Measurements from ENCODE around the gene LGR4.

Gene LGR4

GRCh38 chr11:27520226-27520625 lies 47.6 kb upstream of the LGR4 start (continued):
- TF ChIP-seq ZNF704 (tag by site-specific recombination; IDR thresholded peaks at IDR 0.05) (no peak), ZNF768 (tag by site-specific recombination; IDR thresholded peaks at IDR 0.05) (no peak)

GRCh38 chr11:27518518-27518917 lies 45.9 kb upstream of the LGR4 start:
- H3K4me3 ChIP-seq (ENCODE audit: low read depth, low read length): no peak overlapping the region
- no peaks in the 10 kb centered on the region for H3K9me3 ChIP-seq (ENCODE audit: control insufficient read depth, insufficient read depth, low read depth, low read length)
- no peak overlapping the region for H3K27ac ChIP-seq (ENCODE audit: extremely low read depth, low read depth, low read length)
- TF ChIP-seq FEZF1 (tag by site-specific recombination; IDR thresholded peaks at IDR 0.05) (no peak), ZNF133 (tag by site-specific recombination; IDR thresholded peaks at IDR 0.05) (no peak), TRIM28 (IDR thresholded peaks at IDR 0.05; ENCODE audit: borderline replicate concordance, low read length) (no peak), ZNF274 (IDR thresholded peaks at IDR 0.05; ENCODE audit: low read length) (no peak), ZNF274 (tag by site-specific recombination; IDR thresholded peaks at IDR 0.05; ENCODE audit: borderline replicate concordance) (no peak), ZFP37 (tag by site-specific recombination; IDR thresholded peaks at IDR 0.05) (no peak), PRDM4 (tag by site-specific recombination; IDR thresholded peaks at IDR 0.05) (no peak), GLI2 (tag by site-specific recombination; IDR thresholded peaks at IDR 0.05; ENCODE audit: borderline replicate concordance, low read depth) (no peak), ZBTB10 (tag by site-specific recombination; IDR thresholded peaks at IDR 0.05) (no peak), TSHZ1 (tag by site-specific recombination; IDR thresholded peaks at IDR 0.05; ENCODE audit: borderline replicate concordance) (no peak), HIC1 (tag by site-specific recombination; IDR thresholded peaks at IDR 0.05) (no peak), ZNF626 (tag by site-specific recombination; IDR thresholded peaks at IDR 0.05) (no peak), ZNF341 (tag by site-specific recombination; IDR thresholded peaks at IDR 0.05; ENCODE audit: low read depth) (no peak)
- H3K4me1 ChIP-seq (ENCODE audit: control insufficient read depth, insufficient read depth, low read length): no peaks in the 10 kb centered on the region
- no peaks in the 10 kb centered on the region for H3K36me3 ChIP-seq (ENCODE audit: control insufficient read depth in 2 of 2, insufficient read depth in 1 of 2, low read length in 2 of 2)
- CTCF ChIA-PET: interaction anchor here (0.6 kb wide), 1 partner anchor 1831 kb away, joined by 3 read pairs; no protein-coding TSS in a partner anchor
- POLR2A ChIA-PET: no interaction called here
